HEK293T (cell line): Measurements from ENCODE around the gene HRH4.

Source experiments
- BHLHE40 ChIP-seq: fragments of 450-650 bp; IDR thresholded peaks from 2 replicates; pipeline ENCODE4 v1.6.1; 2016; ENCODE audit warnings: mild to moderate bottlenecking, moderate library complexity, borderline replicate concordance
- ELF4 ChIP-seq: fragments of 450-650 bp; IDR thresholded peaks from 2 replicates; pipeline ENCODE4 v1.6.1; 2017; ENCODE audit warnings: antibody characterized with exemption
- FOXM1 ChIP-seq: fragments of 450-650 bp; IDR thresholded peaks from 2 replicates; pipeline ENCODE4 v1.6.1; 2017; ENCODE audit warnings: mild to moderate bottlenecking, borderline replicate concordance
- NFRKB ChIP-seq: fragments of 450-650 bp; IDR thresholded peaks from 2 replicates; pipeline ENCODE4 v1.6.1; 2016; ENCODE audit warnings: mild to moderate bottlenecking, moderate library complexity

DNA sequence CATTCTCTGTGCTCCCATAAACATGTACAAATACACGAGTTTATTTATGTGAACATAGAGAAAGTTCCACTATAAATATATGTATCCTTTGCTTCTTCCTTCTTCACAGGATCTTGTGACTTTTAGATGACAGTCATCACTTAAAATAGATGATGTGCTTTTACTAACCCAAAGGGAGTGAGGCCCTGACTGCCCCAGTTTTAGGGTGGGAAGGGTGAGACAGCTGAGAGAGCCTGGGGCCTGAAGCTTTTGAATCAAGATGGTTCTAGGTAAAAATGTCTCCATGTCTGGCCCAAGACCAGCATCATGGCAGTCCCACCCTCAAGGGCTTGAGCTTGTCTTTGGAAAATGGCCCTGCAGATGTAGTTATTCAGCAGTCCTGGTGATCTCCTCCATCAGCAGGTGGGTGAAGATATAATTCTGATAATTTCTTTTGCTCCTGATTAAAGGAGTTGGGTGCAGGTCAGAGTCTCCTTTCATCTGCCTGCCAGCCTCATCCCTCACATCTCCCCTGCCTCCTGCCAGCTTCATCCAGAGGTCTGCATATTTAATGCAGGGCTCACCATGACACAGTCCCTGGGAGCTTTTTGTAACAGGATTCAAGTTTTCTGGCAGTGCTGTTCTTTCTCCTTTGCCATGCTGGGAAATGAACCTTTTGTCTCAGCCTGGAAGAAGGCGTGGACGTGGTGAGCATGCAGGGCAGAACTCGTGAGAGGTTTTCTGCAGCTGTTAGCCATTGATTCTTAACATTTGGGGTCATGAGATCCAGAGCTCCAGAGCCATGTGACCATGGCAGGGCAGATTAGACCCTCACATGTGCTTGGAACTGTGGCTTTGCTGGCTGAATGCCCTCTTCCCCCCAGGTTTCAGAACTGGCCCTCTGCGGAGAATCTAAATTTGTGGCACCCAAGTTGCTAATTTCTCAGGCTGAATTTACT is 2.7 kb downstream of the HRH4 start:
- no peak for TF ChIP-seq ELF4
- TF ChIP-seq FOXM1 = no peak
- TF ChIP-seq NFRKB = no peak
- no peak for TF ChIP-seq BHLHE40
